IMR-90 (cell line): ENCODE measurements around the gene FIBCD1. TPM values are rescaled to one million over a fixed set of nuclear protein-coding genes. Genes with fewer than 3 reads are reported as not detected.

Experiments
- ATAC-seq: fragments of 200-7000 bp; cut with Tn5 transposase; 2 replicates; pipeline ENCODE4 v1.9.1; 2020; ENCODE audit warnings: low read depth, mild to moderate bottlenecking, moderate library complexity
- BruUV-seq: library from RNA; stranded (reverse); fragments of 400-500 nt; replicated peaks from 2 replicates; lab custom pipeline; 2021; lab: Mats Ljungman, UMichigan
- CTCF ChIA-PET: fragments of 300-600 bp; formaldehyde crosslinking; extraction: SDS; loops from one replicate; lab custom pipeline; 2021; ENCODE audit warnings: antibody characterized with exemption; lab: Yijun Ruan, JAX
- POLR2A ChIA-PET: fragments of 300-600 bp; sonication (Branson Sonifier 250); formaldehyde crosslinking; loops from one replicate; lab custom pipeline; 2022; ENCODE audit warnings: antibody characterized with exemption; ENCODE audit not compliant: unreplicated experiment; lab: Charles Lee
- DNase-seq: peaks from one replicate; pipeline ENCODE4 v3.0.0; 2013
- H2AFZ ChIP-seq: replicated peaks from 2 replicates; pipeline ENCODE3; 2013; ENCODE audit warnings: low read length, mild to moderate bottlenecking; ENCODE audit not compliant: poor library complexity
- H2AK5ac ChIP-seq: 2 replicates; pipeline ENCODE4 v1.6.1; 2013; ENCODE audit warnings: low read depth, low read length, inconsistent platforms
- H2AK9ac ChIP-seq: replicated peaks from 2 replicates; pipeline ENCODE3; 2013; ENCODE audit warnings: mild to moderate bottlenecking, low read depth, low read length, moderate library complexity; ENCODE audit not compliant: poor library complexity
- H2BK120ac ChIP-seq: 2 replicates; pipeline ENCODE4 v1.6.1; 2013; ENCODE audit warnings: low read depth, low read length, inconsistent platforms
- H2BK15ac ChIP-seq: 3 replicates; pipeline ENCODE4 v1.6.1; 2013; ENCODE audit warnings: low read depth, low read length, inconsistent platforms
- H2BK20ac ChIP-seq: 2 replicates; pipeline ENCODE4 v1.6.1; 2013; ENCODE audit warnings: low read depth, mild to moderate bottlenecking, inconsistent platforms, low read length, moderate library complexity
- H2BK5ac ChIP-seq: 2 replicates; pipeline ENCODE4 v1.6.1; 2013; ENCODE audit warnings: mild to moderate bottlenecking, low read depth, low read length, inconsistent platforms; ENCODE audit not compliant: poor library complexity, severe bottlenecking
- H3K14ac ChIP-seq: replicated peaks from 2 replicates; pipeline ENCODE4 v1.6.1; 2013; ENCODE audit warnings: low read depth, low read length, inconsistent platforms
- H3K18ac ChIP-seq: 2 replicates; pipeline ENCODE4 v1.6.1; 2013; ENCODE audit warnings: low read depth, low read length, control low read depth
- H3K23ac ChIP-seq: 2 replicates; pipeline ENCODE4 v1.6.1; 2013; ENCODE audit warnings: low read depth, low read length, inconsistent platforms
- H3K27ac ChIP-seq: 2 replicates; pipeline ENCODE4 v1.5.1; 2013; ENCODE audit warnings: mild to moderate bottlenecking, control low read depth, low read length; ENCODE audit not compliant: insufficient read depth
- H3K27me3 ChIP-seq: 2 replicates; pipeline ENCODE4 v1.6.1; 2013; ENCODE audit warnings: low read length; ENCODE audit not compliant: control insufficient read depth, insufficient read depth
- H3K36me3 ChIP-seq: 2 replicates; pipeline ENCODE4 v1.6.1; 2013; ENCODE audit warnings: low read length, mixed read lengths; ENCODE audit not compliant: control insufficient read depth, insufficient read depth
- H3K4ac ChIP-seq: 2 replicates; pipeline ENCODE4 v1.6.1; 2013; ENCODE audit warnings: low read depth, low read length, inconsistent platforms
- H3K4me1 ChIP-seq: 2 replicates; pipeline ENCODE4 v1.6.1; 2013; ENCODE audit warnings: low read length, mixed read lengths; ENCODE audit not compliant: control insufficient read depth, insufficient read depth
- H3K4me2 ChIP-seq: 2 replicates; pipeline ENCODE4 v1.6.1; 2013; ENCODE audit warnings: low read depth, mild to moderate bottlenecking, control low read depth, low read length, moderate library complexity
- H3K4me3 ChIP-seq: 2 replicates; pipeline ENCODE4 v1.5.1; 2013; ENCODE audit warnings: low read depth, mild to moderate bottlenecking, control low read depth, low read length, moderate library complexity; ENCODE audit not compliant: insufficient read depth
- H3K56ac ChIP-seq: 2 replicates; pipeline ENCODE4 v1.6.1; 2013; ENCODE audit warnings: low read length, inconsistent platforms; ENCODE audit not compliant: insufficient read depth; ENCODE audit errors: extremely low read depth
- H3K79me1 ChIP-seq, 2 experiments: 2 replicates each; pipeline ENCODE4 v1.6.1; 2013; ENCODE audit warnings: low read length in 2 of 2, inconsistent platforms in 1 of 2, low read depth in 1 of 2
- H3K9ac ChIP-seq: 2 replicates; pipeline ENCODE4 v1.6.1; 2013; ENCODE audit warnings: low read depth, low read length, control low read depth
- H3K9me1 ChIP-seq: 2 replicates; pipeline ENCODE4 v1.6.1; 2013; ENCODE audit warnings: low read length, inconsistent platforms; ENCODE audit not compliant: insufficient read depth
- H3K9me3 ChIP-seq: 2 replicates; pipeline ENCODE4 v1.6.1; 2013; ENCODE audit warnings: low read length; ENCODE audit not compliant: control insufficient read depth, insufficient read depth
- H4K20me1 ChIP-seq: 2 replicates; pipeline ENCODE4 v1.6.1; 2013; ENCODE audit warnings: low read length, inconsistent platforms; ENCODE audit not compliant: insufficient read depth
- H4K5ac ChIP-seq: 2 replicates; pipeline ENCODE4 v1.6.1; 2013; ENCODE audit warnings: mild to moderate bottlenecking, low read depth, low read length, control low read depth
- H4K8ac ChIP-seq, 2 experiments: 2 replicates each; pipeline ENCODE4 v1.6.1; 2013; ENCODE audit warnings: low read depth in 2 of 2, low read length in 2 of 2, control low read depth in 1 of 2, inconsistent platforms in 1 of 2
- H4K91ac ChIP-seq: 2 replicates; pipeline ENCODE4 v1.6.1; 2013; ENCODE audit warnings: low read depth, low read length, inconsistent platforms; ENCODE audit not compliant: insufficient read depth
- RAD21 ChIP-seq: IDR thresholded peaks from 2 replicates; pipeline ENCODE4 v1.6.1; 2012; ENCODE audit warnings: low read length, improper control_type of control experiment
- RCOR1 ChIP-seq: IDR thresholded peaks from 2 replicates; pipeline ENCODE4 v1.6.1; 2012; ENCODE audit warnings: mild to moderate bottlenecking, low read length, improper control_type of control experiment; ENCODE audit not compliant: insufficient replicate concordance
- USF2 ChIP-seq: fragments of 150-350 bp; IDR thresholded peaks from 2 replicates; pipeline ENCODE4 v1.6.1; 2017; ENCODE audit warnings: mild to moderate bottlenecking, antibody characterized with exemption, low read length, low read depth
- WGBS, 2 experiments: methylation state at CpG; one replicate each; pipeline versions ENCODE4 v1.1.5 to v1.1.7; 2013; ENCODE audit warnings: missing lambda C conversion rate in 2 of 2; ENCODE audit not compliant: insufficient read length in 1 of 2; ENCODE audit errors: extremely low coverage in 2 of 2; 5-methylcytosine and 5-hydroxymethylcytosine counted together
- dilution Hi-C: fragments of 300-500 bp; cut with HindIII; formaldehyde crosslinking; loops from one replicate; pipeline ENCODE4 v1.14.3; 2018; ENCODE audit warnings: low sequenced_read_pairs; ENCODE audit not compliant: unreplicated experiment
- in situ Hi-C: fragments of 300-500 bp; cut with MboI; formaldehyde crosslinking; loops from 3 replicates; pipeline ENCODE4 v1.14.3; 2019; ENCODE audit warnings: low sequenced_read_pairs, inconsistent platforms, mixed read lengths
- intact Hi-C: fragments of 100-400 bp; cut with micrococcal nuclease; formaldehyde crosslinking; loops from 2 replicates; pipeline ENCODE4 v1.10.0; 2022
- polyA plus RNA-seq, 3 experiments: library from polyadenylated mRNA; depleted of rRNA; stranded (reverse); fragments of >200 nt; gene quantifications; 2 replicates each; pipeline ENCODE4 v1.2.3, GENCODE V29; 2012; ENCODE audit warnings: low replicate concordance in 1 of 3
- total RNA-seq: library from RNA; depleted of rRNA; stranded (reverse); fragments of >200 nt; gene quantifications from 2 replicates; pipeline ENCODE4 v1.2.3, GENCODE V29; 2012

The FIBCD1 gene
- total and polyA plus RNA-seq, 2 of the 4 experiments (the other 2 are of a cell fraction), result 1.1 to 10.1 TPM

DNA sequence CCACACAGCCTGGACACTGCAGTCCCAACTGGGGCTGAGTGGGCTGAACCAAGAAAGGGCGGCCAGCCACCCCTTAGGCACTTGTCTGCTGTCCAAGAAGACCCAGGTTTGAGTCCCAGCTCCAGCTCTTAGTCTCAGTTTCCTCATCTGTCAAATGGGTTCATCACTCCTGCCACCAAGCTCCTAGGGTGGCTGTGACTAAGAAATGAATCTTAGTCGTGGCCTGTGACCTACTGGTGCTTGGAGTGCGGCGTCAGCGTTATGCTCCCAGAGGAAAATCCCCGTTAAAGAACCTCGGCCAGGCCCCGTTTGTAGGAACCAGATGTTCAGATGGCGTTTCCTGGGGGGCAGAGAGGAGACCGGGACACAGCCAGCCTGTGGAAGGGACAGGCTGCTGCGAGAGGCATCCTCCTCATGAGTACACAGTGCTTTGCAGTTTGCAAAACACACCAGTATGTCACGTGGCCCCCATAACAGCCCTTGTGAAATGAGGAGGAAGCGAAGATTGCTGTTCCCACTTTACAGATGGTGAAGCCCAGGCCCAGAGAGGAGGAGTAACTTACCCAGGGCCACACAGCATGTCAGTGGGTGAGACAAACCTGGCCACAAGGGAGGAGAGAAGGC is 3.3 kb downstream of the FIBCD1 start:
- peak overlapping the region; percentile 86 for H2BK20ac ChIP-seq
- H2AK5ac ChIP-seq, result peak overlapping the region; percentile 94
- DNase-seq (peak; percentile 61), ATAC-seq (no peak)
- H2AK9ac ChIP-seq, result peak overlapping the region; percentile 92
- peaks cover 8% of the 10 kb centered on the region; the same call in 1 of the 2 replicates for H4K20me1 ChIP-seq
- in situ Hi-C loops (no loop called here), intact Hi-C loops (loop anchor here (5.0 kb wide), 3 partner anchors 43 to 233 kb away; no protein-coding TSS in a partner anchor), dilution Hi-C loops (no loop called here)
- peak; percentile 45 for TF ChIP-seq RCOR1
- no peak for TF ChIP-seq RAD21
- TF ChIP-seq USF2, result peak; percentile 36; the same call in 1 of the 2 replicates
- H2BK5ac ChIP-seq, result peak overlapping the region; percentile 69
- peak overlapping the region; percentile 85 for H3K23ac ChIP-seq
- peak overlapping the region; percentile 52 for H3K27ac ChIP-seq
- peak overlapping the region; percentile 92 for H3K4ac ChIP-seq
- peak overlapping the region; percentile 58 to 90 for H4K8ac ChIP-seq
- peaks cover 7% of the 10 kb centered on the region; the same call in 1 of the 2 replicates for H3K9me1 ChIP-seq
- H3K4me2 ChIP-seq, result no peak overlapping the region
- H3K9ac ChIP-seq, result 0 out of 2 replicates have a peak overlapping the region, but pooled peaks have one; percentile 2
- H3K56ac ChIP-seq, result no peak overlapping the region
- H3K18ac ChIP-seq, result peak overlapping the region; percentile 25
- H2BK120ac ChIP-seq, result peak overlapping the region; percentile 89
- H3K9me3 ChIP-seq, result no peaks in the 10 kb centered on the region
- ChIA-PET CTCF (interaction anchor here (0.9 kb wide), 1 partner anchor 69 kb away, joined by 3 read pairs; no protein-coding TSS in a partner anchor), POLR2A (no interaction called here)
- H2AFZ ChIP-seq, result peak overlapping the region; percentile 89
- H3K4me3 ChIP-seq, result no peak overlapping the region
- peak overlapping the region; percentile 87 for H4K91ac ChIP-seq
- H3K14ac ChIP-seq, result peak overlapping the region; percentile 72
- BruUV-seq, result no TSS peak
- no peaks in the 10 kb centered on the region for H3K36me3 ChIP-seq
- H4K5ac ChIP-seq, result peak overlapping the region; percentile 29; the same call in 1 of the 2 replicates
- peaks cover 14% of the 10 kb centered on the region; the same call in 1 of the 2 replicates for H3K27me3 ChIP-seq
- H3K4me1 ChIP-seq, result peaks cover 35% of the 10 kb centered on the region
- H3K79me1 ChIP-seq, result 0 out of 4 replicates have a peak, but pooled peaks cover 0 to 3% of the 10 kb centered on the region in 2 experiments
- H2BK15ac ChIP-seq, result peak overlapping the region; percentile 87; the same call in 2 of the 3 replicates
- WGBS, 2 experiments, result 87% methylated on average over 3 of the region's 13 CpGs; no CpG with 5 or more reads in 1 of the 2 experiments
